GM04503 (cell line): ENCODE data around the gene RNF151.
A peak's percentile ranks its signal among the peaks of the same experiment; 100 is the strongest.
"Not testable (repeated sequence)": the region's sequence is repeated elsewhere in the genome, so short reads cannot be mapped to it uniquely, and the experiment has no call there.

Source experiments
- DNase-seq: peaks from one replicate; pipeline ENCODE4 v3.0.0-alpha.2; 2012; ENCODE audit warnings: low read depth

Gene RNF151

DNA sequence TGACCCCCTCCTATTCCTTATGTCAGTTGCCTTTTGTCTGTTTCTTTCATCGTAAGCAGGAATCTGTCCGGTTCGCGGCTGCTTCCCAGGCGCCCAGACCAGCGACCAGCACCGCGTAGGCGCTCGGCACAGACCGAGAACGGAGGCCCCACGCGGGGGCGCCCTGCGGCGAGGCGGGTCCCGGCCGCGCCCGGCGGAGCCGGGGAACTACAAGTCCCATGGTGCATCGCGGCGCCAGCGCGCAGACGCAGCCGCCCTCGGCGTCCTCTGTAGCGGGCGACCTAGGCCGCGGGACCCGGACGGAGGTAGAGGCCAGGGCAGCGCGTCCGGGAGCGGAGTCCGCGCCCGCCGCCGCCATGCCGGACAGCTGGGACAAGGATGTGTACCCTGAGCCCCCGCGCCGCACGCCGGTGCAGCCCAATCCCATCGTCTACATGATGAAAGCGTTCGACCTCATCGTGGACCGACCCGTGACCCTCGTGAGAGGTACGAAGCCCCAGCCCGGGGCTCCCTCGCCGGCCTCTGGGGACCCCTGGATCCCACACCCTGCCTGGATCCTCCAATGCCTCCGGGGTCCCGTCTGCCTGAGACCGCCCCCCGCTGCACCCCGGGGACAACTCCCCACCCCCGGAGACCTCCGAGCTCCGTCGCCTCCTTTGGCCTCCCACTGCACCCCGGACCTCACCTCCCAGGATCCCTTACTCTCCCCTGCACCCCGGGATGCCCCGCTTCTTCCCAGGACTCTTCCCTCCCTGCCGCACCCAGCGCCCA, 7.2 kb upstream of the RNF151 start, which contains the start of gene NDUFB10:
TSS of gene NDUFB10 (plus strand) at position 270 of the 771 bp plus-strand sequence. CDS start at position 357, 87 bp downstream.
- DNase-seq: peak; percentile 44

DNA sequence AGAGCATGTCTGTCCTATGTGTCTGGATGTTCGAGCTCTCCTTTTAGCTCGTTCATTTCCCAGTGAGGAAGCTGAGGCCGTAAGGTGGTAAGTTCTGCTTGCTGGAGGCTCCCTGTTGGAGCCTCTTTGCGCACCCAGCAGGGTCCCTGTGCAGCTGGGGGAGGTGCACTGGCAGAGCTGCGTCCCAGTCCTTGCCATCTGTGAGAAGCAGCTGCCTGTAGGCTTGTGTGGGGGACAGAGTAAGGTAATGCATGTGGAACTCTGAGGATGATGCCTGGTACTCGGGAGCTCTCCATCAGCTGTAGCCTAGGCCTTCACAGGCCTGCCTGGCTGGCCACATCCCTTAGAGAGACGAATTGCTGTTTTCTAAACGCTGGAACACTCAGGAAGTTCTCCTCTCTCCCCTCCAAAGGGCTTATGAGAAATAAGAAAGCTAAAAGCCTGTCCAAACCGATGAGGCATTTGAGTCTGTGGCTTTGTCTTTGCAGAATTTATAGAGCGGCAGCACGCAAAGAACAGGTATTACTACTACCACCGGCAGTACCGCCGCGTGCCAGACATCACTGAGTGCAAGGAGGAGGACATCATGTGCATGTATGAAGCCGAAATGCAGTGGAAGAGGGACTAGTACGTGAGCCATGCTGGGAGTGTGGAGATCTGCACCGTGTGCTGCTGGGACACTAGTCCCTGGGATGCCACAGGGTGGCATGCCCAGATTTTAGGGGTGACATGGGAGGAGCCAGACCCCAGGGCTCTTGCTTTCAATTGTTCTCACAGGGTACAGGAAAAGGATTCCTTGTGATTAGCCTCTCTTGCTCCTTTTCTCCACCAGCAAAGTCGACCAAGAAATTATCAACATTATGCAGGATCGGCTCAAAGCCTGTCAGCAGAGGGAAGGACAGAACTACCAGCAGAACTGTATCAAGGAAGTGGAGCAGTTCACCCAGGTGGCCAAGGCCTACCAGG, 5.7 kb upstream of the RNF151 start:
- no peak for DNase-seq

DNA sequence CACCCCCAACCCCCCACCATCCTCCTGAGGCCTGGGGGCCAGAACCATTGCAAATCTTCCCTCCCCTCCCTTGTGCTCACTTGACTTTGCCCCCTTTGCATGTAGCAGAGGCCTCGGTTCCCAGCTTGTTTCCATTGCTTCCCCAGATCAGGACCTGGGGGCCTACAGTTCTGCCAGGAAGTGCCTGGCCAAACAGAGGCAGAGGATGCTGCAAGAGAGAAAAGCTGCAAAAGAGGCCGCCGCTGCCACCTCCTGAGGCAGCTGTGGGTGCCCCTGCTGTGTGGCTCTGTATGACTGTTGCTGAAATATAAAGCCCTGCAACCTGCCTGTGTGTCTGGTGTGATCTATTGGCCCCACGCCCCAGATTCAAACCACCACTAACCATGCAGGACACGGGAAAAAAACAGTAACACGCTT, 5.0 kb upstream of the RNF151 start:
- DNase-seq: no peak

DNA sequence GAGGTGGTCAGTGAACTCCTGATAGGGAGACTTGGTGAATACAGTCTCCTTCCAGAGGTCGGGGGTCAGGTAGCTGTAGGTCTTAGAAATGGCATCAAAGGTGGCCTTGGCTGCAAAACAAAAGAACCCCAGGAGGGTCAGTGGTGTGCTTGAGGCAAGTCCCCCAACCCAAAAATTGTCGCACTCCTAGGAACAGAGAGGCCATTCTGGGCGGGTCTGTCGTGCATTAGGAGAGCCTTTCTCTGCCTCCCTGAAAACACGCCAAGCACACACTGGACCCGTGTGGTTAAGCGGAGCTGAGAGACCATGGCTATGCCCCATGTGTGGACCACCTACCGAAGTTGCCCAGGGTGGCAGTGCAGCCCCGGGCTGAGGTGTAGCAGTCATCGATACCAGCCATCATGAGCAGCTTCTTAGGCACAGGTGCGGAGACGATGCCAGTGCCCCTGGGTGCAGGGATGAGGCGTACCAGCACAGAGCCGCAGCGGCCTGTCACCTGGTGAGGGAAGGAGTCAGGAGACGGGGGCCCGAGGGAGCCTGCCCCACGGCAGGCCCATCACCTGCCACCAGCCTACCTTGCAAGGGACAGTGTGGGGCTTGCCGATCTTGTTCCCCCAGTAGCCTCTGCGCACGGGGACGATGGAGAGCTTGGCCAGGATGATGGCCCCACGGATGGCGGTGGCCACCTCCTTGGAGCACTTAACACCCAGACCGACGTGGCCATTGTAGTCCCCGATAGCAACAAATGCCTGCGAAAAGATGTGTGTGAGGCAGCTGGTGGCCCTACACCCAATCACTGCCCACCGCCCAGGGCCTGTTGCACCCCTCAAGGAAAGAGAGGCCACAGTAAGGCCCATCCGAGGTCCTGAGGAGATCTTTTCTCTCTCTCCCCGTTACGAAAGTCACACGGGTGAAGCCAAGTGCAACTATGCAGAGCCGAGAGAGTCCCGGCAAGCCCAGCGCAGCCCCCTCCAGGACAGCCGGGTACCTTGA, 4.2 kb upstream of the RNF151 start:
- DNase-seq: not testable (repeated sequence)

DNA sequence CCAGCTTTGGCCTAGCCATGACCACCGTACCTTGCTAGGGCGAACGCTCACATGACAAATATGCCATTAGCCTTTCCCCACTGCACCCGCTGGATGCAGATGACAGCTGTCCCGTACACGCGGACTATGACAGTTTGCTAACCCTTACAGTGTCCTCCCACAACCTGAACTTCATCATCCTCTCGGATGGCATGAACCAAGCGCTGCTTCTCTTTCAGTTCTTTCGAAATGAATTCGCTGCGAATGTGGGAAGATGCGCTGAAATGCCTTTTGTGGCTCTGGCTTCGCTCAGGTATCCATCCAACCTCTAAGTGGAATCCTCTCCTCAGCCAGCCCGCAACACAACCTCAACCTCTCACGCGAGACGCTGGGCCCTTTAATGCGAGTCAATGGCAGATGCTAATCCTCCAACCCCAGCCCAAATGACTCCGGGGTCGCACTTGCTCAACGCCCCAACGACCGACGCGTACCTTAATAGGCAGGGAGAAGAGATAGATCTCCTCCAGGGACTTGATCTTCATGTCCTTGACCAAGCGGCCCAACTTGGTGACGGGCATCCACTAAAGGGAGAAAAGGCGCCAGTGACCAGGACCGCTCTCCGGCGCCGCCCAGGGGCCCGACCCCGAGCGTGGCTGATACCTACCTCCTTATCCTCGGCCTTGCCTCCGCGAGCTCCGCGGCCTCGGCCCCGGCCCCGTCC, 2.7 kb upstream of the RNF151 start:
- no peak for DNase-seq

DNA sequence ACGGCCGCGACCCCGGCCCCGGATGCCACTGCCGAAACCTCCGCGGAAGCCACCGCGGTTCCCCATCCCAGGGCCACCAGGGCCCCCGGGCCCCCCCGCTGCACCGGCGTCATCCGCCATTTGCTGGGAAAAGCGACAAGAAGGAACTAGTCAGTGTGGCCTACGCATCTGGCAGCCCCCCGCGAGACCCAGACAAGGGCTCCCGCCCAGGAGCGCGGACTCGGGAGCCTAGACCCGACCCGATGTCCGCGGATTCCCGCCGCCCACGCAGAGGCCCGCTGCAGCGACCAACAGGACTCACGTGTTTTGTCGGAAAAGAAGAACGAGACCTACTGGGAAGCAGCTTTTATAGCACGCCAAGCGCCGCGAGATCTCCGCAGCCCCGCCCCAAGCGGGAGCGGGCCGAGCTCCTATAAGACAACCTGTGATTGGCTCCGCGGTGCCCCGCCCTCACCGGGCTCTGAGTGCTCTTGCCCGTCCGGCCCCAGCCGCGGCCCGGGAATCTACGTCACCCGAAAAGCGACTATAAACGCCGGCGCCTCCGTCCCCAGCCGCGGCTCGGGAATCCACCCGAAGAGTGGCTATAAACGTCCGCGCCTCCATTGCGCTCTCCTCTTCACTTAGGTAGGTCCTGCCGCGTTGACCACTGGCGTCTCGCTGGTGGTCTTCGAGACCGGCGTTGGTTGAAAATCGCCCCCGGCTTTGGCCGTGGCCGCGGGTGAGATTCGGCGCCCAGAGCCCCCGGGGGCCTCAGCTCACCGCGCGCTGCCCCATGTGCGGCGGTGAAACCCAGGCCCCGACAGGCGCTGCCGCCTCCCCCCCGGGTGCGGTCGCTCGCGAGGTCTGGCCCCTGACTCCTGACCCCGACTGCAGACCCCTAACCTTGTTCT, 1.9 kb upstream of the RNF151 start, which contains the start of gene RPS2:
TSS of gene RPS2 (minus strand) at position 321 of the 890 bp plus-strand sequence. CDS start at position 120, 201 bp downstream.
- DNase-seq: peak; percentile 84

DNA sequence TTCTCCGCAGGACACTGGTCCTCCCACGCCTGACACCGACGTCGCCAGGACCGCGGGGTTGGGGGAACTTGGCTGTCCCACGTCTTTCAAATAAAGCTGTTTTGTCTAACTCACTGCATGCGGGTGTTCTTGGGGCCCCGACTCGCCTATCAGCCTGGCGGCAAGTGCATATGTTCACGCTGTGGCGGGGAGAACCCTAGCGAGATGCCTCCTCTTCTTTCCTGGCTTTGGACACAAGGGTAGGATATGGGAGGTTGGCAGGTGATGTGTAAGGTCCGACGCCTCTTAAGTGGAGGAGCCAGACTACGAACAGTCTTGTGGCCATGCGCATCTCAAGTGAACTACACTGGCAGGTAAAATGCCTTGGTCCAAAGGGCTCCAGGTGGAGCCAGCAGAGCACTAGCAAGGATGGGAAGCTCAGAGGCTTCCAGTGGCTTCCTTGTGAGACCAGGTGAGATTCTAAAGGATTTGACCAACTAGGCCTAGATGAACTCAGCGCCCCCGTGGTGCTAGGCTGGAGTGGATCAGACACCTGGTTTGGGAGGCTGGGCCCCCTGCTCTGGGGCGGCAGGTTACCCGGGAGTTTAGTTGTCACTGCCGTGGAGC, 1.2 kb upstream of the RNF151 start:
- DNase-seq: no peak

DNA sequence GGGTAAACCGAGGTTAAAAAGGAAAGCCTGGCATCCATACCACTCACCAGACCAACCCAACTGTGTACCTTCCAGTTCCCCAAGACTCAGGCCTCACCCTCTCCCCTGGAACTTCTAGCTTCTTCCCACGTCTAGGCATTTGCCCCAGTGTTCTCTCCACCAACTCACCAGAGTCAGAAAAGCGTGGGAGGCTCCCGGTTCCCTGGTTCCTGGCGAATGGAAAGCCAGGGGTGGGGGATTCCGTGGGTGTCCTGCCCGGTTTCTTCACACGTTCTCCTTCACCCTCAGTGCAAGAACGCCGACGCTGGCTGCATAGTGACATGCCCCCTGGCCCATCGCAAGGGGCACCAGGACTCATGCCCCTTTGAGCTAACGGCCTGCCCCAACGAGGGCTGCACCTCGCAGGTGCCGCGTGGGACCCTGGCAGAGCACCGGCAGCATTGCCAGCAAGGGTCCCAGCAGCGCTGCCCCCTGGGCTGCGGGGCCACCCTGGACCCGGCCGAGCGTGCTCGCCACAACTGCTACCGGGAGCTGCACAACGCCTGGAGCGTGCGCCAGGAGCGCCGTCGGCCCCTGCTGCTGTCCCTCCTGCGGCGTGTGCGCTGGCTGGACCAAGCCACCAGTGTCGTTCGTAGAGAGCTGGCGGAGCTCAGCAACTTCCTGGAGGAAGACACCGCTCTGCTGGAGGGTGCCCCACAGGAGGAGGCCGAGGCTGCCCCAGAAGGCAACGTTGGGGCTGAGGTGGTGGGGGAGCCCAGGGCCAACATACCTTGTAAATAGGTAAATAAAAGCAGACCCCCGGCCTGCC, 1.7 kb downstream of the RNF151 start:
- DNase-seq: no peak

DNA sequence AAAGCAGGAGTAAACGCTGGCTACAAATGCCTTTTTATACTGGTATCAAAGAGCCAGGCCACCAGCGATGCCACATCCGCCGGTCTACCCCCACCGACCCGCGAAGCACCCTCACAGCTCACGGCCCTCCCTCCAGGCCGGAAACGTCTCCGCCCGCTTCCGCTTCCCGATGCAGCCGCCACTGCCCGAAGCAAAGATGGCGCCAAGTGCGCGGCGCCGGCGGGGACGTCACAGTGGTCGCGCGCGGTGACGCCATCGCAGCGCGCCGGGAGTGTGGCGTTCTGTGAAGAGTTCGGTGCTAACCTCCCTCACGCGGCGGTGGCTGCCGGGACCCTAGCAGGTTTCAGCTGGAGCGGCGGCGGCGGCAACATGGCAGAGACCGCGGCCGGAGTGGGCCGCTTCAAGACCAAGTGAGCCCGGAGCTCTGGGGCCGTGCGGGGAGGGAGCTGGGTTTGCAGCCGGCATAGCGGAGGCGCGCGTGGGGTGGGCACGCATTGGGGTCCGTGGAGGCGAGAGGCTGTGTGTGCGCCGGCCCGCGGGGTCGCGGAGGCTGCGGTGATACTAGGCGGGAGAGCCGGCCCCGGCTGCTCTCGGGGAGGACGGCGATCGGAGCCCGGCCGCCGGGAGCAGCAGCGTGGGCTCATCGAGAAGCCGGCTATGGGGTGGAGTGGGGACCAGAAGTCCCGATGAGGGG, 5.3 kb downstream of the RNF151 start, which contains the start of gene TBL3:
TSS of gene TBL3 (plus strand) at position 258 of the 694 bp plus-strand sequence. CDS start at position 370, 112 bp downstream.
- peak; percentile 64 for DNase-seq

DNA sequence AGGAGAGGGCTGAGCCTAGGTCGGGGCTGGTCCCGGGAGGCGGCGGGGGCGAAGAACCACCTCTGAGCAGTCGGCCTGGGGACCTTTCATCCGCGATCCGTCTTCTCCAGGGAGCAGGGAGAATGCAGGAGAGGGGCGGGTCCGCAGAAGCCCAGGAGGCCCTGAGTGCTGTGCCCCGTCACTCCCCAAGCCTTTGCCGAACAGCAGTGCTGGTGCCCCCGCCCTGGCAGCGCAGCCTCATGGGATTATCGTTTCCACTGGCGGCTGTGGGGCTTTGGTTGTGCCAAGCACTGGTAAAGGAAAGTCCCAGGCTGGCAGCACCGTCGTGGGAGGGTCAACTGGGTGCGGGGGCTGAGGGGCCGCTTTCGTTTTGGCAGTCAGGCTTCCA, 5.8 kb downstream of the RNF151 start:
- no peak for DNase-seq

DNA sequence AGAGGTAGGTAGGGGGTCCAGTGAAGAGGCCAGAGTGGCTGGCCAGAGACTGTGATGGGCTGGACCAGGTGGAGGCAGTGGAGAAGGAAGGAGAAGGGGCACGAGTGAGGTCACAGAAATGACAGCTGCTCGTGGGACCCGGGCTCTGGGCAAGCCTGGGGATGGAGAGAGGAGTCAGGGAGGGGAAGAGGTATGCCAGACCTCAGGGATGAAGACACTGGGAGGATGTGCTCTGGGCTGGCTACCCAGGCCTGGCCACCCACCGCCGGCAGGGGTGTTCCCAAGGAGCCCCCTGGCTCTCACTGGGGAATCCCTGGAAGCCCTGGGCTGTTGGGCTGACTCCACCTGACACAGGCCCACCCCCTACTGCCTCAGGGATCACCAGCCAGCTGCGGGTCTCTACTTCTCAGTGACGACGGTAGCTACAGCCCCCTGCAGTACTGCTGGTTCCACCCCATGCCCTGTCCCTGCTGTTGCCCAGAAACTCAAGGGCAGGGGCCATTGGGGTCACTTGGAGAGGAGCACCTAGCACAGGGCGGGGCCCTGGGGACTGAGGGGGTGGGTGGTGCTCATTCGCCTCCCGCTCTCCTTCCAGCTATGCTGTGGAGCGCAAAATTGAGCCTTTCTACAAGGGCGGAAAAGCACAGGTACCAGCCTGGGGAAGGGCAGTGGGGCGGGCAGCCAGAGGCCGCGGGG, 7.0 kb downstream of the RNF151 start:
- no peak for DNase-seq

DNA sequence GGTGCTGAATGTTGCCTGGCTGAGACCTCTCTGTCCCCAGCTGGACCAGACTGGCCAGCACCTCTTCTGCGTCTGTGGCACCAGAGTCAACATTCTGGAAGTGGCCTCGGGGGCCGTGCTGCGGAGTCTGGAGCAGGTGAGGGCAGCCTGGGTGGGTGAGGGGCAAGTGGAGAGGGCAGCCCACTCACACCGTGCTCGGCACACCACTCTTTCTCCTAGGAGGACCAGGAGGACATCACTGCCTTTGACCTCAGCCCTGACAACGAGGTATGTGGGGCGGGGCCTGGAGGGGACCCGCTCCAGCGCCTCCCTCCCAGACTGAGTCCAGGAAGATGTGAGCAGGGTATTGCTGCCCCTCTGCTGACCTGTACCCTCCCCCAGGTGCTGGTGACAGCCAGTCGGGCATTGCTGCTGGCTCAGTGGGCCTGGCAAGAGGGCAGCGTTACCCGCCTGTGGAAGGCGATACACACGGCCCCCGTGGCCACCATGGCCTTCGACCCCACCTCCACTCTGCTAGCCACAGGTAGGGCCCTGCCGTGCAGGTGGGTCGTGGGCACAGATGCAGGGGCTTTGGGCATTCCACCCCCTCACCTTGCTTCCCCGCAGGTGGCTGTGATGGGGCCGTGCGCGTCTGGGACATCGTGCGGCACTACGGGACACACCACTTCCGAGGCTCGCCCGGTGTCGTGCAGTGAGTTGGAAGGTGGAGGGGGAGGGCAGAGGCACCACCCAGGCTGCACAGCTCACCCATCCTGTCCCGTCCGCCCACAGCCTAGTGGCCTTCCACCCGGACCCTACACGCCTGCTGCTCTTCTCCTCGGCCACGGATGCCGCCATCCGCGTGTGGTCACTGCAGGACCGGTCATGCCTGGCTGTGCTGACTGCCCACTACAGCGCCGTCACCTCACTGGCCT, 7.8 kb downstream of the RNF151 start:
- DNase-seq: no peak

DNA sequence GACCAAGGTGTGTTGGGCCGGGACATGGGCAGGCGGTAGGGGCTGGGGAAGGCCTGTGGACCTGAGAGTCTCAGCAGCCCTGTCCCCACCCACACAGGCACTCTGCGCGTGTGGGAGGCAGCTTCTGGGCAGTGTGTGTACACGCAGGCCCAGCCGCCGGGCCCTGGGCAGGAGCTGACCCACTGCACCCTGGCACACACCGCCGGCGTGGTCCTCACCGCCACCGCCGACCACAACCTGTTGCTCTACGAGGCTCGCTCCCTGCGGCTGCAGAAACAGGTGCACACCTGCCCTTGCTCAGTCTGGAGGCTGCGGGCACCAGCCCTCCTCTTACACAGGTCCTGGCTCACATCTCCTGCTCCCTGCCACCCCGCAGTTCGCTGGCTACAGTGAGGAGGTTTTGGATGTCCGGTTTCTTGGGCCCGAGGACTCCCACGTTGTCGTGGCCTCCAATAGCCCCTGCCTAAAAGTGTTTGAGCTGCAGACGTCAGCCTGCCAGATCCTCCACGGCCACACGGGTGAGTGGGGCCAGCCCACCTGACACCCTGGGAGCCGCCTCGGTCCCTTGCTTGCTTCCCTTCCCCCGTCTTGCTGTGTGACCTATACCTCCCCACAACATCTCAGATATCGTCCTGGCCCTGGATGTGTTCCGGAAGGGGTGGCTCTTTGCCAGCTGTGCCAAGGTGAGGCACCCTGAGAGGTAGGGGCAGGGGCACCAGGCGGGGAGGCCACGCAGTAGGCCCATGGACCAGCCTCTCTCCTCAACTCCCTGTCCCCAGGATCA, 9.0 kb downstream of the RNF151 start:
- no peak for DNase-seq

DNA sequence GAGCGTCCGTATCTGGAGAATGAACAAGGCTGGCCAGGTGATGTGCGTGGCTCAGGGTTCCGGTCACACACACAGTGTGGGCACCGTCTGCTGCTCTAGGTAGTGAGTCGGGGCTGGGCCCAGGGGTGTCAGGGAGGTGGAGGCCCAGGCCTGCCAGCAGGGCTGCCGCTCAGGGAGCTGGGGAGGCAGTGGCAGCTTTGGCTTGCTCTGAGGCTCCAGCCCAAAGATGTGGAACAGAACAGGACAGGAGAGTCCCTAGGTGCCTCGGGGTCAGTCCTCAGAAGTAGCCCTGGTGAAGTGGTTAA, 9.5 kb downstream of the RNF151 start:
- no peak for DNase-seq
